GM18870 (cell line): ENCODE results near the gene CABLES1.

Source experiments
- ATAC-seq: cut with Tn5 transposase; IDR thresholded peaks from one replicate; pipeline ENCODE4 v1.9.1; 2021; ENCODE audit warnings: moderate library complexity; ENCODE audit not compliant: unreplicated experiment

Gene CABLES1

DNA sequence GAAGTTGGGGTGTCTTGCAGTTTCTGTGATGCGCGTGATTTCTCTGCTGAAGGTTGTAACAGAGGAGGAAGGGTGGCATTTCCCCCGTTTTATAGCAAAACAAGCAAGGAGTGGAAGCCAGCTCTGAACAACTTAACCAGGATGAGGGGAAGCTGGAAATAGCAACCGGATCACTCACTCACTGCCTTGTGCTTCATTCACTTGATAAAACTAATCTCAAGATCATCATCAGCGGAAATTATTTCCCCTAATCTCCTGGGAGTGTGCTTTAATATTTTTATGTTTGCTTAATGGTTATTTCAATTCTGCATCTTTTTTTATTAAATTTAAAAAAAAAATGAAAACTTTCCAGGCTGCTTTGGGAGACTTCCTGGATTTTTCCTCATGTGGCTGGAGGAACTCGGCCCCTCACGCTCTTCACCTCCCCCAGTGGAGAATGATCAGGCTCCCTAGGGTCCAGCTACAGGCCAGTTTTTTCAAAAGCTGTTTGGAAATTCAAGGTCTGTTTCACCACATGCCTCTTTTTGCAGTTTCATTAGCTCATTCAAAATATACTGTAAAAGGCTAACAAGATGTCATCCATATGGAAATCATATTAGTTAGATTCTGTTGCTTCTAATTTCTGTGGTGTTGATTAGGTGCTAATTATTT, 31.7 kb downstream of the CABLES1 start:
- no peak for ATAC-seq

DNA sequence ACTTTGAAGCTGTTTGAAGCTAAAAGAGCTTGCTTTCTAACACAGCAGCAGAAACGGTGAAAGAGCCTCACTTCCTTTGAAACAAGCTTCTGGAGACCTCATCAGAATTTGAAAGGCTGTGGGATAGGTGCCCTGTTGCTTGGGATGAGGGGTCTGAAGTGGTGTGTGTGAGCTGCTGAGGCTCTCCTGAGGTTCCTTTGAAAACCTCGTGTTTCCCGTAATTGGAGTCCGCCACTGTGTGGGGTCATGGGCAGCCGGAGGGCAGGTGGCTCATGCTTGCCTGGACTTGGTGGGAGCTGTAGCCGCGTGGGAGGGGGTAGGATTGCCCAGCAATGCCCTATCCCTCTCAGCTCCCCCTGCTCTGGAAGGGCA, 34.4 kb downstream of the CABLES1 start:
- ATAC-seq = no peak

DNA sequence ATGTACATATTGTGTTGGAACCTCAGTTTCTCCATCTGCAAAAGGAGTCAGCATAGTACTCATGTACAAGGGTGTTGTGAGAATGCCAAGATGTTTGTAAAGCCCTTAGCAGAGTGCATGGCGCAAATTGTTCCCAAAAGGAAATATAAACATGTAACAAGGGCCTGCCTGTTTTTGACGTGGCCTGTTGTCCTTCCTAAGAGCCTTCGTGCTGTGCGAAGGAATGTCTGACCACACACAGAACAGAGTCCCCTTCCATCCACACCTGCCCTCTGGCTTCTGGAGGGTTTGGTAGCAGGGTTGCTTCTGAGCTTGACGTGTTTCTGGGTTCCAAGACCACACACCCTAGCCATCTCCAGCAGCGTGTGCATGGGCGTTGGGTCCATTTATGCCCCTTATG, 34.9 kb downstream of the CABLES1 start:
- ATAC-seq = no peak

DNA sequence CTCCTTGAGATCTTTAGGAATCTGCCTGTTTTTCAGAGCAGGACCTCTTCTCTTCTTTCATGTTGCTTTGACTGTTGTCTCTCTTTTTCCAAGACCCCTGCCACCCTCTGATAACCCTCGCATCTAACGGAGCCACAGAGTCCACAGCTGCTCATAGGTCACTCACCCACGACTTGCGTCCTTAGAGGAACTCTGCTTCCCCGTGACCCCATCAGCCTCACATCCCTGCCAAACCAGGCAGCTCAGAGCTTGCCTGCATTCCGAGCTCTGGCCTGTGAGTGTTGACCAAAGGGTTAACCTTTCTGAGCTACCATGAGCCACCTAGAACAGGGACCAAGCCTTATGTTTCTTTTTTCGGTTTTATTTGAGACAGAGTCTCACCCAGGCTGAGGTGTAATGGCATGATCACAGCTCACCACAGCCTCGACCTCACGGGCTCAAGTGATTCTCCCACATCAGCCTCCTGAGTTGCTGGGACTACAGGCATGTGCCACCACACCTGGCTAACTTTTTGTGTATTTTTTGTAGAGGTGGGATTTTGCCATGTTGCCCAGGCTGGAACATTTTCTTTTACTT, 36.4 kb downstream of the CABLES1 start:
- no peak for ATAC-seq

DNA sequence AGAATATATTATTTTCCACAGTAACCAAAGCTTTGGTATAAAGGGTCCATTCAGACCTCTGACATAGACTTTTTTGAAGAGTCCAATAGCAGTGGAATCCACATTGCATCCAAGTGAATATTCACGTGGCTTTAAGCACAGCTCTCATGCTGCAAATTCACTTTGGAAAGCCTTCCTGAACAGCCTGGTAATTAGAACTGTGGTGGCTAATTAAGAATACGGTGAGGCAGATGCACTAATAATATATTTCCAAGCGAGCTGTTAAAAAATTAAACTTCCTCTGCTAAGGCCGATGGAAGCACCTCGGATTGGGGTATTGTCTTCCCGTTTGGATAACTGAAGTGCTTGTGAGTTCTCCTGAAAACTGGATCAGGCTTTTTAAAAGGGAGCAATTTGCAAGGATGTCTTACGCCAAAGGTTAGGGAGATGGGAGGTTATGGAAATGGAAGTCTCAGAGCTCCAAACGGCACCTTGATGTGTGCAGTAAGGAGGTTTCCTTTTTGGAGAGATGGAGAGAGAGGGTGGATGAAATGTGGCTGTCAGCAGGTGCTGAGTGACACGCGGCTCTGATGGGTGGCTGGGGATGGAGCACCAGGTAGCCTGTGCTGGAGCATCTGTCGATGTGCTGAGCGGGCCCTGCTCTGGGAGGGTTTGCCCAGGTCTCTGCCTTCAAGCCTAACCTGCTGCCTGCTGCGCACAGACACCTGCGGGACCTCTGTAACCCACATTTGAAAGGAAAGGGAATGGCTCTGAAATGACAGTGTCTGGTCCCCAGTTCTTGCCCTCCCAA, 37.5 kb downstream of the CABLES1 start:
- no peak for ATAC-seq

DNA sequence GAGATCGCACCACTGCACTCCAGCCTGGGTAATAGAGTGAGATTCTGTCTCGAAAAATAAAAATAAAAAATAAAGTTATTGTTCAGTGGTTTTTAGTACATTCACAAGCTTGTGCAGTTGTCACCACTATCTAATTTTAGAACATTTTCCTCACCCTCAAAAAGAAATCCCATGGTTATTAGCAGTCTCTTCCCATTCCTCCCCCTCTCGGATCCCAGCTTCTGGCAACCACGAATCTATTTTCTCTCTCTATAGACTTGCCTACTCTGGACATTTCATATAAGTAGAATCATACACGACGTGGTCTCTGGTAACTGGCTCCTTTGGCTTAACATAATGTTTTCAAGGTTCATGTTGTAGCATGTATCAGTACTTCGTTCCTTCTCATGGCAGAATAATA, 38.6 kb downstream of the CABLES1 start:
- no peak for ATAC-seq

DNA sequence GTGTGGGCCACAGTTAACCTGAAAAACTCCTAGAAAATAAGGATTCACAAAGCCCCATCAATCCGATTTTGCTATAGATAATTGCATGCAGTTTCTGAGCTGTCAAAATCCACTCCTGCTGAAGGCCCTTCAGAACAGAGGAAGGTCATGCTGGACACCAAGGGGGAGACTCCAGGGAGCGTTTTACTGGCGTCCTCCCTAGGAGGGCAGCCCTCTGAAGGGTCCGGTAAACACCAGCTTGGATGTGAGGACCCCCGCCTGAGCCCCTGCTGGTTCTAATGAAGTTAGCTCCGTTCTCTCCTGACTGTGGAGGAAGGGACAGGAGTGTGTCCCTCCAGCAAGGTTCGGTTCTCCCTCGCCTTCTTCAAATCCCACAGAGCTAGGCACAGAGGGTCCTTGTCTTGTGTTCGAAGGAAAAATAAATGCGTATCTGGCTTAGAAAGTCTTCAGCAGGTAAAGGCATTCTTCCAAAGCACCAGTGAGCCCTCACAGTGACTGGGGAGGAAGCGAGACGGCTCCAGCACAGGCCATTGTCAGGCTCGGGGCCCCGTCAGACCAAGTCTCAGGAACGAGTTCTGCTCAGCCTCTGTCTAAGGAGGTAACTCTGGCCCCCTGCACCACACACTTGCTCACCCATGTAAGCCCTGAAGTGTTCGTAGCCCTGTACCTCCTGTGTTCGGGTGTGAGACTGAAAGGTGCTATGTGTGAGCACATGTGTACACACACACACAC, 41.6 kb downstream of the CABLES1 start:
- ATAC-seq = no peak

DNA sequence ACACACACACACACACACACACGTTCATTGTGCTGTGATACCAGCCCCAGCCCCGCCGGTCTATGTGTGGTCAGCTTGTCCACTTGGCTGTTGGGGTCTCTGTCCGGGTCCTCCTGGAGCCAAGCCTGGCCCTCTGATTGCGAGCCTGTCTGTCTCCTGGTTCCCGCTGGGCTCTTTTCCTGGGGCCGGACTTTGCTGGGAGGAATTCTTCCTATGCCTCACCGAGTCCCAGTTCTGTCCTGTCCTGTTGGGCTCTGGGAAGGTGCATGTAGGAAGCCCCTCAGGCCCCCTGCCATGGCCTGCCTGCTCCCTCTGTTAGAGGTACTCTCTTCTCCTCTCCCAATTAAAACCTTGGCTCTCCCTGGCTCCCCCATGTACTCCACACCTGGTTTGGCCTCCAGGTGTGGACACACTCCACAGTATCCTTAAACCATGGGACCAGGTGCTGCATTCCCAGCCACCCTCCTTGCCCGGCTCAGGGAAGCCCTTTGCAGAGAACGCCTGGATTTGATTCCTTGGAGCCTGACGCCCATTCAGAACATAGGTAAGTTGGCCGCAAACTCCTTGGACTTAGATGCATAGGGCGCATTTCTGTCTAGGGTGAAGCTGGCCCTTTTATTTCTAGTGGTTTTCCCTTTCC, 42.3 kb downstream of the CABLES1 start:
- no peak for ATAC-seq

DNA sequence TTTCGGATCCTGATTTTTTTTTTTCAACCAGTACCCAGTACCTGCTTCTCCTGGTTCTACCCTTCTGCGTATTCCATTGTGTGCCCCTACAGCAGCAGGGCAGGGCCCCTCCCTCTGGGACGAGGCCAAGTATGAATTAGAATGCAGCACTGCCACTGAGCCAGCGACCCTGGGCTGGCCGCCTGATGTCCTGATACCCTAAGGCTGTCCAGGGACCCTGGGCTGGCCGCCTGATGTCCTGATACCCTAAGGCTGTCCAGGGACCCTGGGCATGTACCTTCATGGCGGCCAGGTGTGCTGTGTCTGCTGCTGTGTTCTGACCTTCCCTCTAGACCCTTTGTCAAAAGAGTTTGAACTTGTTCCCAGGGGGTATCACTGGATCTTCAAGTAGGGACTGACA, 42.9 kb downstream of the CABLES1 start:
- ATAC-seq = no peak

DNA sequence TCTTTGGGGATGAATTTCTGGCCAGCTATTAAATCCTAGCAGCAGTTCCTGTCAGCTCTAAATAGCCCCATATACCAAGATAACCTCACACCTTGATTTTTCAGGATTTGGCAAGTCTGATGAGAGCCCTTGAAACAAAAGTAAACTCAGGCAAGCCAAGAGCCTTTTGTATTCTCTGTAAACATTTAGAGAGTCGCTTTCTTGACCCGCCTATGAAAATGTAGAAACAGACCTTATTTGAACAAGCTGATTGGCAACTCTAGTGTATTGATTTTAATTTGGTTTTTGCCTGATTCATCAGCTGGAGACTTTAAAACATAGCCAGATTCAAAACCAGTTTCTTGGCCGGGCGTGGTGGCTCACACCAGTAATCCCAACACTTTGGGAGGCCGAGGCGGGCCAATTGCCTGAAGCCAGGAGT, 43.4 kb downstream of the CABLES1 start:
- ATAC-seq = no peak

DNA sequence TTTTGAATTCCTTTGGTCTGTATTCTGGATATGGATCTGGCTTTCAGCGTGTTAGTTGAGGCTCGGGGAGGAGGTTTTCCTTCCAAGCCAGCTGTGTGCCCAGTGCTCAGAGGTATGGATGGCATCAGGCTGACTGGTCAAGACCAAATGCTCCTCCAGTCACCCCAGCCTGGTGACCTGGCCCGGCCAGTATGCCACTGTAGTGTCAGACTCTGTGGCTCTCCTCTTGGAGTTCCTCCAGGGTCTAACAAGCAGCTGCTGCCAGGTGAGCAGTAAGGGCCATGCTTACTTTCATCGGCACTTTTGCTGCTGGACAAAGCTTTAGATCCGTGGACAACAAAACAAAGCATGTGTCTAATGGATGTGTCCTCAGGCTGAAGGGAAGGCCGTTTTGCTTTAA, 44.1 kb downstream of the CABLES1 start:
- no peak for ATAC-seq

DNA sequence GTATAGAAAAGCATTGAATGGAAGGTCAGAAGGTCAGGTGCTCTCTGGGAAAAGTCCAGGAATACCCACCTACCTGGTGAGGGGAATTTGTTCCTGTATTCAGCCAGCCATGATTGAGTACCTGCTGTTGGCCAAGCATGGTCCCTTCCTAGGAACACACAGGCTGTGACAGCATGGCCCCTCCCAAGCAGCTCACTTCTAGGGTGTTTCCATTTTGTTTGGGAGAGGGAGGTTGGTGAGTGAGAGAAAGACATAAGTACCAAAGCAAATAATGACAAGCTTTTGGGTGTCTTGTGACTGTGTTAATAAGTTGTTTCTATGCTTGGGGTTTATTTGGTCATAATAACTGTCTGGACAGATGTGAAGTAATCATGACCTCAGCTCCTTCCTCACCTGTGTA, 46.3 kb downstream of the CABLES1 start:
- ATAC-seq = no peak

DNA sequence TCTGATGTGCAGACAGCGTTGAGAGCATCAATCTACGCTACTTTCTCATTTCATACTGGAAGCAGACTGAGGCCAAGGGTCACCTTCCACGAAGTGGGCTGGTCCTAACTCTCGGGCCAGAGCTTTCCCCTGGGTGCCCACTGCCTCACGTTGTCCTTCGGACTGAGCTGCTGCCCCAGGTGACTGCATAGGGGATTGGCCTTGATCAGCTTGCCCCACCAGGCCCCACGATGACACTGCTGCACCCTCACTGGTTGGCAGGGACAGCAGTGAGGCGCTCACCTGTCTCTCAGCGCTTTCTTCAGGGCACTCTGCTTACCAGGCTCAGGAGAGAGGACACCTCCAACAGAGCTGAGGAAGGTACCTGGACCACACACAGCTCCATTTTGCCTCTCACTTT, 47.3 kb downstream of the CABLES1 start:
- ATAC-seq = no peak

DNA sequence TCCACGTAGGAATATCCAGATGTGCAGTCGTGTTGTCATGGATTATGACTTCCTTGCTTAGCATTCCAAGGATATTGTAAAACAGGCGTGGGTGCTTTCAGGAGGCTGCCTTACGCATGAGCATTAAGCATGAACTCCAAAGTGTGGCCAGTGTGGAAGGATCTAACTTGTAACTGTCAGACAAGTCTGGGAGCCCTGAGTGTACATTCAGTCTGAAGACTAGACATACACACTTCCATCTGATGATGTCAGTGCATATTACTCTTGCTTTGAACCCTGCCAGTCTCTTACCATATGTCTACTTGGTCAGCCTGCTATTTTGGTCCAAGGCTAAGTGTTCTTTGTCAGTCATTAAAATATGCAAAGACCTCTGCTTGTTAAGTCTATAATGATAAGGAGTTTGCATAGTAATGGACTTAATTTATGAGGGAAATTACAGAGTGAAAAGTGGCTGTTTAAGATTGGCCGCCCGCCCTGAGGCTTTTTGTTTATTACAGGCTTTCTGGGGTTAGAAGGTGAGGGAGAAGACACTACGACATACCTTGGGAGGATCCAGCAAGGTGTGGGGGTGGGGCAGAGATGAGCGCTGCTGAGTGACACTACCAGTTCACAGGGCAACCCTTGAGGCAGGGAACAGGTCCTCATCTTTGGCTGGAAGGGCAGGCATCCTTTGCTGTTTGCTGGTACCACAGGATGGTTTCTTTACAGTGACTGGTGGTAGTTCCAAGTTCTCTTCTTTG, 48.3 kb downstream of the CABLES1 start:
- no peak for ATAC-seq

DNA sequence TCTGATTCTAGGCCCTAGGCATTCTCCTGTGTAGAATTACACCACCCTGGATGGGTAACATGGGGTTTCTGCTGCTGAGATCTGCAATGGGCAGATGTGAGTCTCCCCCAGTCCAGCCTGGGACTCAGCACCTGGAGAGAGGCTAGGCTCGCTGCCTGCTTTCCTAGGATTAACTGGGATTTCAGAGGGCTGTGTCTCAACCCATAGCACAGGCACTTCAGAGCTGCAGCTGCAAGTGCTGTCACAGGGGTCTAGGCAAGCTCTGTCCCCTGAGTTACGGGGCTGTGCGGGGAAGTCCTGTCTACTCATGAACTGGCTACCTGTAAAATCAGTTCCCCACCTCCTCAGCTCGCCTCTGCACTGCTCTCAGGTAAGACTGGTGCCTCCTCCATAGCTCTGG, 51.5 kb downstream of the CABLES1 start:
- no peak for ATAC-seq

DNA sequence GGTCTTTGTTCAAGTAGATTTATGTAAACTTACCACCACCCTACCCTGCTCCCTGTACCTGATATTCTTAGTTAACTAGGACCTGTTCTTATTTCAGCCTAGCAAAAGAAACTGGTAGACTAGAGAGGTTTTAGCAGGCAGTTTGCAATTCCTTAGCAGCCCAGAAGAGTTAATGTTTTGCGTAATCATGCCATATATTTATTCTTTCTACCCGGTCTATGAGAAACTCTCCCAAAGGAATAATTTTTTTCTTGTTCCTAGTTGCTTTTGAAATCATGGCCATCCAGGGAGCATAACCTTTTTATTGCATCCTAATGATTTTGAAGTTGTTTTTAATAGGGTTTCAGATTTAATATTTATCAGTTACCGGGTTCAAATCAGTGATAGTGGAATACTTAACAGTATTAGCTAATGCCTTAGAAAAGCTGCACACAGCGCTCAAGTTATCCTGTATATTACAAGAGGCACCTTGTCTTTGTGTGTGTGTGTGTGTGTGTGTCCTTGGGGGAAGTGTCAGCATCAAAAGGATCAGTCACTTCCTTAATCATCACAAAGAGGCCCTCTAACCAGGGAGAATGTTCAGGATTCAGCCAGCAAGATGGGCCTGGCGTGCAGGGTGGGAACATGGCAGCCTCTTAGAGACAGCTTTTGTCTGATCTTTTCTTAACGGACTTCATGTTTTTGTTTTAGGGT, 52.9 kb downstream of the CABLES1 start:
- ATAC-seq = no peak

DNA sequence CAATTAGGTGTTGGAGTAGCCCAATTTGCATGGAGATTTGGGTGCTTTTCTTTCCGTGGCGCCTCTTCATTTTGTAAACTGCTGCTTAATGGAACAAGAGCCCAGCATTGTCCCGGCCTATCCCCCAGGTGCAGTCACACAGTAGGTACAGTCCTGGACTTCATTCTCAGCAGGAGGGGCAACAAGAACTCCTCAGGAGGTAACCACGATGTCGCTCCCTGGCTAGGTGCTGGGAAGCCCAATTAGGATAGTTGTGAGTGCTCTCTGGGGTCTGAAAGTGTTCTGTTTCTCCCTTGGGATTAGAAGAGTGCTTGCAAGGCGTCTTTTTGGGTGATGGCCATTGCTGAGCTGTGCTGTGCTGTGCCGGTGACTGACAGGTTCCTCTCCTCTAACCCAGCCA, 53.8 kb downstream of the CABLES1 start:
- ATAC-seq = no peak

DNA sequence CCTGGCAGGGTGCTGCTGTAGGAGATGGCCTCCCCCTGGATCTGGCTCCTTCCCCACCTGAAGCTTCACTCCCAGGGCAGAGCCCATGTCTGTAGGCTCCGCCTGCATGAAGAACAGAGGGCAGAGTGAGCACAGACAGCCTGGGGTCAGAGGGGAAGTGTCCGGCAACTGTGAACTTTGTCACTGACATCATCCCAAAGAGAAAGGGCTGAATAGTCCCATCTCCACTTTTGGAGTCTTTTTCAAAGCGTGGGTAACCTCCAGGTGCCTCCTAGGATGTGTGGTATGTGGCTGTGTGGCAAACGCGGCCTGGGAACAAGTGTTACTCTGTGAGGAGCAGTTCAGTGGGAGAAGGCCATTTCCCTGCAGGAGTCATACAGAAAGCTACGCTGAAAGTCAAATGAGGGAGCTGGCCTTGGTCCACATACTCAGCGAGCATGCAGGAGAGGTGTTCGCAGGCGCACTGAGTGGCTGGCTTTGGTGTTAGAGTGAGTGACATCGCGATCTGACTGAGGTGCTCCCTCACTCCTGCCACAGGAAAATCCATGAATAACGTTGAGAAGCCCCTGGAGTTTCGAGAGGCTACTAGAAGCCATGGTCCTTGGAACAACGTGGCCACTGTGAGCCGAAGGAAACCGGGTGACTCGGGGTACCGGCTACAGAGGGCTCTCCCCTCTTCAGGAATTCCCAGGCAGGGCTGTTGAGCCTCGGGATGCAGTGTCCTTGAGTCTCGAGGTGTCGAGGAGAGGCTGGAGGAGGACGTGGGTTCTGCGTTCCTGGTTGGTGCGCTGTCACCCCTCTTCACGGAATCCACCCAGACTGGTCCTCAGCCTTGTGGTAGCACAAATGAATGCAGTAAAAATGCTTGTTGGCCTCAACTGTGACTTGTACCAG, 54.7 kb downstream of the CABLES1 start:
- ATAC-seq = no peak

DNA sequence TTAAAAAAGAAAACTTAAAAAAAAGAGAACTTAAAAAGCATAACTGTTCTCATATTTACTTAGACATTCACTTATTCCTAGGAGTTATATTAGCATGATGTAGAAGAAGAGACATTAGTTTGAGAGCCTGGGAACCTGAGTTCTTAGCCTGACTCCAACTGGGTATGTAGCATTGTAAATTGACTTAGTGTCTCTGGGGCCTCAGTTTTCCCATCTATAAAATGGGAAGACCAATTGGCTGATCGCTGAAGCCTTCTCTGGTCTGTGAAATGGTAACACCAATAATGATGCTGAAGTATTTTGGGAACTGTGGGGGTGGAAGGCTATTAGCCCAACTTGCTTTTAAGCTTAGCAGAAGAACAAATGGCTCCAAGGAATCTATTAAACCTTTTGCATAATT, 55.9 kb downstream of the CABLES1 start:
- ATAC-seq = no peak
